GM18868 (cell line): ENCODE data around the gene ZNF837.
A peak's percentile ranks its signal among the peaks of the same experiment; 100 is the strongest.

Source experiments
- ATAC-seq: cut with Tn5 transposase; IDR thresholded peaks from one replicate; pipeline ENCODE4 v1.9.1; 2021; ENCODE audit warnings: mild to moderate bottlenecking, moderate library complexity; ENCODE audit not compliant: unreplicated experiment

Gene ZNF837

DNA sequence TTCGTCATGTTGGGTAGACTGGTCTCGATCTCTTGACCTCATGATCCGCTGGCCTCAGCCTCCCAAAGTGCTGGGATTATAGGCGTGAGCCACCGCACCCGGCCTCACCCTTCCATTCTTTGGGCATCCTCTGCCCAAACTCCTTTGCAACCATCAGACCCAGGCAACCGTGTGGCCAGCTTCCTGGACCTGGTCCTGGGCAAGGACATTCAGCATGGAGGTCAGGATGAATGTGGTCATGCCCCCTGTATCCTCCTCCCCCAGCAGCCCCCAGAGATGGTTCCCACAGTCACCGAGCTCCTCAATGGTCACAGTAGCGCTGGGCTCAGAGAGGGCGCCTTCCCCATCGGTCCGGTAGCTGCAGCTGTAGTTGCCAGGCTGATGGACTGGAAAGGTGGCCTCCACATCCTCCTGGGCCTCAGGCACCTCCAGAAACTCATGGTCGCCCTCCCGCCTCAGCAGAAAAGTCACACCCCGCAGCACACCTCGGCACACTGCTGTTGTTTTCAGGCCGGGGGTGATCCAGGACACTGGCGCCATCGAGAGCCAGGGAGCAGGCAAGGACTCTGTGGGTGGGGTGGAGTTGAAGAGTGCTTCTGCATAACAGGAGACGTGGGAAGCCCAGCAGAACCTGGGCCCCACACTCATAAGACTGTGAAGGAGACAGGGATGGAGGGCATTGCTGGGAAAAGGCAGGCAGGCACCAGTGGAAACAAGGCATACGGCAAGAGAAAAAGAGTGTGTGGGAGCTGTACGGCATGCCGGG, 28.7 kb downstream of the ZNF837 start:
- no peak for ATAC-seq

DNA sequence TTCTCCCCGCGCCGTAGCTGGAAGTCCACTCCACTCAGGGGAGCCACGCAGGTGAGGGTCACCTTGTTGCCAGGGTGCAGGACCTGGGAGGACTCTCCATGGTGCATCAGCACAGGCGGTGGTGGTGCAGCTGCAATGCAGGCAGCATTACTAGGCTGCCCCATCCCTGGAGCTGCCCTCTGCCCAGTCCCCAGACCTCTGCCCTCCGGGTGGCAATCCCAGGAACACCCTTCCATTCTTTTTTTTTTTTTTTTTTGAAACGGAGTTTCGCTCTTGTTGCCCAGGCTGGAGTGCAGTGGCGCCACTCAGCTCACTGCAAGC, 29.3 kb downstream of the ZNF837 start:
- ATAC-seq: no peak

DNA sequence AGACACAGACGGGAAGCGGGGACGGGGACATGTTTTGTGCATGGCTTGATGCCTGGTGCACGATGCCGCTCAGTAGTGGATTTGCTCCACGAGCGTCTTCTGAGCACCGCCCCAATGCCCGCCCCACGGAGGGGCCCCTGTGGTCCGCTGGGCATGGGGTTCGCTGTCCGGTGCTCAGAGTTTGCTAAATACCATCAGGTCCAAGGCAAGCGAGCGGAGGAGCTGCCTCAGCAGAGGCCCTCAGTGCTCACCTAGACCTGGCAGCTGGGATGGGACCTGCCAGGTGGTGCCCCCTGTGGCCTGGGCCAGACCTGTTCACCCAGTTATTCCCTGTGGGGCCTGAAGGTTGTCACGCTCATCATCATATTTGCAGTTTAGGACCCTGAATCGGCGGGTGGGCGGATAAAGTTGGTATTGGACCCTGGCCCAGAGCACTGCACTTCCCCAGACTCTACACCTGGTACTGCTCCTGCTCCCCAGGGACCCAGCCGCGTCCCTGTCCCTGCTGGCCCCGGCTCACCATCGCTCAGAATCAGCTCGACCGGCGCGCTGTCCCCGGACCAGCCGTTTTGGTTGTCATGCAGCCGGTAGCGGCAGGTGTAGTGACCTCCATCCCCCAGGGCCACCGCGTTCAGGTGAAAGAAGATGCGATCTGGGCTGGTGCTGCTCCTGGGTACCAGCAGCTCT, 29.8 kb downstream of the ZNF837 start:
- no peak for ATAC-seq

DNA sequence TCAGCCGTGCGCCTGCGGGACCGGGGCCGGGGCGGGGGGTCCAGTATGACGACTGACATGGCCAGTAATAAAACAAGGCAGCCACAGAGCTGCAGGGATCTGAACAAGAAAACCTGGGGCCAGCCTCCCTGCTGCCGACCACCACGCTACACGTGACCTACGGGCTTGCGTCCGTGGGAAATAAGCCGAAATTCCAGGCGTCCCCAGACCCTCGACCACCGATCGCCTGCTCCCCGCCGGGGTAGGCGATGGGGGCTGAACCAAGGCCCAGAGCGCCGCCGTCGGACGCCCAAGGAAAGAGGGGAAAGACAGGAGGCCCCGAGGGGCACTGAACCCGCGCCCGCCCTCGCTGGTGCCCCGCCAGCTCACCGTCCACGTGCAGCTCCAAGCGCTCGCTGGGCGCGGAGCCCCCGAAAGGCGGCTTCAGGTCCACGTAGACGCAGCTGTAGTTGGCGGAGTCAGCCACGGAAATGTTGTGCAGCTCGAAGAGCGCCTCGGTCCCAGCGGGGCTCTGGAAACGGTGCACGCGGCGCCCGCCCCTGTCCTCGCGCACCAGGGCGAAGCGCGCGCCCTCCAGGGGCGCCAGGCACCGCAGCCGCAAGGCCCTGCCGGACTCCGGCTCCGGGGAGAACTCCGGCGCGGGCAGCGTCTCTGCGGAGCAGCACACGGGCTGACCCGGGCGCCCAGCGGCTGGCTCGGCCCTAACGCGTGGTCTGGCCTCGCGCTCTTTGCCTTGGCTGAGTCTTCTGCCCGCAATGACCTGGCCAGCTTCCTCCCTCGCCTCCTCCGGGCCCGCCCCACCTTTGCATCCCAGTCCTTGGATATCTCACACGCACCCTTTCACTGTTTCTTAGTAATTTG, 30.6 kb downstream of the ZNF837 start:
- ATAC-seq: no peak

DNA sequence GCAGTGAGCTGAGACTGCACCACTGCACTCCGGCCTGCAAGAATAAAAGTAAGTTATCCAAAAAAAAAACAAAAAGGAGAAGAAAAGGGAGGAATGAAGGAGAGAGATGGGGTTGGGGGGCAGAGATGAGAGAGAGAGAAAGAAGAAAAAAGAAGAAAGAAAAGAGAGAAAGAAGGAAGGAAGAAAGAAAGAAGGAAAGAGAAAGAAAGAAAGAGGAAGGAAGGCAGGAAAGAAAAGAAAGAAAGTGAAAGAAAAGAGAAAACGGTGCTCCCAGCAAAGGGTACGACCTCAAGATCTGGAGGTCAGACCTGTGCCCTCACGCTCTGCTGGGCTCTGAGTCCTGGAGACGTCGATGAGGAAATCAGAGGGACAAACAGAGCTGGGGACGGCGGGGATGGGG, 31.2 kb downstream of the ZNF837 start:
- ATAC-seq: no peak

DNA sequence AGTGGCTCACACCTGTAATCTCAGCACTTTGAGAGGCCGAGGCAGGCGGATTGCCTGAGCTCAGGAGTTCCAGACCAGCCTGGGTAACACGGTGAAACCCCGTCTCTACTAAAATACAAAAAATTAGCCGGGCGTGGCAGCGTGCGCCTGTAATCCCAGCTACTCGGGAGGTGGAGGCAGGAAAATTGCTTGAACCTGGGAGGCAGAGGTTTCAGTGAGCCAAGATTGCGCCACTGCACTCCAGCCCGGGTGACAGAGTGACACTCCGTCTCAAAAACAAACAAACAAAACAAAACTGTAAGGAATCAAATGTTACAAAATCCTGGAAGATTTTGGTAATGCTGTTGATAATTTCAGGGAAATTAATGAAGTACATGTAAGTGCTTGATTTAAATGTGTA, 32.8 kb downstream of the ZNF837 start:
- peak; percentile 17 for ATAC-seq

DNA sequence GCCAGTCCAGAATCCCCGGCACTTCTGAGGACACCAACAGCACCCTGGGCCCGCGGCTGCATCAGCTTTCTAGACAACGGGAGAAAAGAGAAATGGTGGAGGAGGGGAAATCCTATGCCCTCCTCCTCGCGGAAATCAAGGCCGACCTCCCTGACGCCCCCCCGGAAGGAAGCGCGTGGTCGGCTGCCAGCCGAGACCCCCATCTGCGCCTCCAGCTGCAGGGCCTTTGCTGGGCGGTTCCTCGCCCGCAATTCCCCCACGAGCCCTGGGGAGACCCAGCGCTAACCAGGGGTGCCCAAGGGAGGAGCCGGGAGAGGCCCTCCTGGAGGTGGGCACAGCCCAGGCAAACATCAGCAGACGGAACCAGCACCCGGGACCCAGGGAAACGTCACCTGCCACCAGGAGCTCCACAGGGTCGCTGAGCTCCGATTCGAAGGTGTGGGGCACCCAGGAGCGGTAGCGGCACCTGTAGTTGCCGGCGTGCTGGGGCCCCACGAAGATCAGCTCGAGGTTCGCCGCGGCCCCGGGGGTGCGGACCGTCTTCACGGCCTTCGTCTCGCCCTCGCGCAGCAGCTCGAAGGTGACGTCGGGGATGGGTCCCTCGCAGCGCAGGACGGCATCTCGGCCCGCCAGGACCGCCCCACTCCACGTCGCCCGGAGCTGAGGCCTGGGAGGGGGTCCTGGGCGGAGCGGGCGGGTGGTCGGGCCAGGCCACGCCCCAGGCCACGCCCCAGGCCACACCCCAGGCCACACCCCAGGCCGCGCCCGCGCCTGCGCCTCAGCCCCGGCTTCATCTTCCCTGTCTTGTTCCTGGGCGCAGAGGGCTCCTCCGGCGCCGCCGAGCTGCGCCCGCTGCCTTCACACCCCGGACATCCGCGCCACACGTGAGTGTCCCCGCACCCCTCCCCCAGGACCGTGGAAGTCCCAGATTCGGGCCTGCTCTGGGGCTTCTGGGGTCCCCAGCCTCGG, 33.6 kb downstream of the ZNF837 start:
- ATAC-seq: peak; percentile 88

DNA sequence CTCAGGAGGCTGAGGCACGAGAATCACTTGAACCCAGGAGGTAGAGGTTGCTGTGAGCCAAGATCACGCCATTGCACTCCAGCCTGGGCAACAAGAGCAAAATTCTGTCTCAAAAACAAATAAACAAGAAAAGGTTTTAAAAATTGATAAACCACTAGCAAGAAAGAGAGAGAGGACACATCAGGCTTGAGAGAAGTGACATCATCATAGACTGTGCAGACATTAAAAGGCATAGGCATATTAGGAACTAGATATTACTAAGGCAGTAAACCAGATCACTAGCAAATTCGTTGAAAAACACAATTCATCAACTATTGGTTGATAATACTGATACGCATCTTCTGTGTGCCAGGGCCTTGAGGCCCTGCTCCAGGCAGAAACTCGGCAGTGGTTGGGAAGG, 35.3 kb downstream of the ZNF837 start:
- ATAC-seq: no peak

DNA sequence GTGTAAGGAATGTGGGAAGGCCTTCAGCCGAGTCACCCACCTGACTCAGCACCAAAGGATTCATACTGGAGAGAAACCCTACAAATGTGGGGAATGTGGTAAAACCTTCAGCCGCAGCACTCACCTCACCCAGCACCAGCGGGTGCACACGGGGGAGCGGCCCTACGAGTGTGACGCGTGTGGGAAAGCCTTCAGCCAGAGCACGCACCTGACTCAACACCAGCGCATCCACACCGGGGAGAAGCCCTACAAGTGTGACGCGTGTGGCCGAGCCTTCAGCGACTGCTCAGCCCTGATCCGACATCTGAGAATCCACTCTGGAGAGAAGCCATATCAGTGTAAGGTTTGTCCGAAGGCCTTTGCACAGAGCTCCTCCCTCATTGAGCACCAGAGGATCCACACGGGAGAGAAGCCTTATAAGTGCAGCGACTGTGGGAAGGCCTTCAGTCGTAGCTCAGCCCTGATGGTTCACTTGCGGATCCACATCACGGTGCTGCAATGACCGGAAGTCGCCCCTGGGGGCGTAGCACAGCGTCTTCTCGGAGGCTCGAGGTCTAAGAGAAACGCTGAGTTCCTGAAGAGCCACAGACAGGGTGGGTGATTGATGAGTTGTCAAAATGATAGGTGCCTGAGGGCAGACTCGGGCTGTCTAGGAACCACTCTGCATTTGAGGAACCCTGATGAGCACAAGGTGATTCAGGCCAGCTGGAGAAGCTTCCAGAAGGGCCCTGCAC, 41.8 kb downstream of the ZNF837 start:
- no peak for ATAC-seq

DNA sequence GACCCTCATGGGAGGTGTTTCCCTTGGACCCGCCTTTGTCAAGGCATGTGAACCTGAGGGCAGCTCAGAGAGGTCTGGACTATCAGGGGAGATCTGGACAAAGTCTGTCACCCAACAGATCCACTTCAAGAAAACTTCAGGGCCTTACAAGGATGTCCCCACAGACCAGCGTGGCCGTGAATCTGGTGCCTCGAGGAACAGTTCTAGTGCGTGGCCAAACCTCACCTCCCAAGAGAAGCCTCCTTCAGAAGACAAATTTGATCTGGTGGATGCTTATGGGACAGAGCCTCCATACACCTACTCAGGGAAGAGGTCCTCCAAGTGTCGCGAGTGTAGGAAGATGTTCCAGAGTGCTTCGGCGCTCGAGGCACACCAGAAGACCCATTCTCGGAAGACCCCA, 42.5 kb downstream of the ZNF837 start:
- ATAC-seq: no peak

DNA sequence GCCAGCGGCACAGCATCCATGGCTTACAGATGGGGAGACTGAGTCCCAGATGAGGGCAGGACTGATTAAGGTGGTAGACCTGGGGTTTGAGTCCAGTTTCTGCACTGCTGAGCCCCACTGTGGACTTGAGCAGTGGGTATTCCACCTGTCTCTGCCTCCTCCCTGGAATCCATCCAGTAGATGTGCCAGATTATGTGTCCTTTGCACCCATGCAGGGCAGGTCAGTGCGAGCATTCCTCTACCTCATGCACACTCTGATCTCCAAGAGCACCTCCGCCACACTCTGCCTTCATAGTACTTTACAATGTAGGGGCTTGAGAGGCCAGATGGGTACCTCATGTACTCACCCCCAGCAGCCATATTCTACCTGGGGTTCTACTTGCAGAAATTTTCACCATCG, 44.0 kb downstream of the ZNF837 start:
- ATAC-seq: no peak

DNA sequence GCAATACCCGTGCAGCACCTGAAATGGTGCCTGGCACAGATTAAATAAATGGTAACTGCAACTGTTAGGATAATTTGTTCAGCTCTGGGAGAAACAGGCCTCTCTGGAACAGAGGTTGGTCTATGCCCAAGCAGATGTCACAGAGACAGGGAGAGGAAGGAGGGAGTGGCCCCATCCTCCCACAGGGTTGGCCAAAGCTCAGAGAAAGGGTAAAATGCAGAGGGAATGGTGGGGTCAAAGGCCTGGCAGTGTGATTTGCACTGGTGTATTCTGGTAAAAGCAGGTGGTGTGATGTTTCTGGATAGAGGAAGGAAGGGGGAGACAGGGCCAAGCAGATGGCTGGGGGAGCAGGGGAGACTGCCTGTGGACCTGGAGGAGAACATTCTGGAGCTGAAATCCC, 44.6 kb downstream of the ZNF837 start:
- ATAC-seq: no peak

DNA sequence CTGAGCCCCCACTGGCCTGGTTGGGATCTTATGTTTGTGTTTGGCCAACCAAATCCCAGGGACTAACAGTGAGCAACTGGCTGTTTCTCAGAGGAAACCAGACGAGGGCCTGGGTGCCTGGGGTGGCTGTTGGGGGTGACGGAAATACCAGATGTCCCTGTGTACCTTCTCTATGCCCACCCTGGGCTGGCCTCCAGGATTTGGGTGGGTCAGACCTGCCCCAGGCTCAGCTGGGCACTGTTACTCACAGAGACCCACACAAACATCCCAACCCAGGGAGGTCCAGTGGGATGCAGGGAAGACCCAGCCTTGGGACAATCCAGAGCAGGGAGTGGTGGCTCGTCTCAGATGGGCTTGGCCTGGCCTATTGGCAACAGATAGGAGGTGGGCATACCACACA, 45.2 kb downstream of the ZNF837 start:
- ATAC-seq: no peak

DNA sequence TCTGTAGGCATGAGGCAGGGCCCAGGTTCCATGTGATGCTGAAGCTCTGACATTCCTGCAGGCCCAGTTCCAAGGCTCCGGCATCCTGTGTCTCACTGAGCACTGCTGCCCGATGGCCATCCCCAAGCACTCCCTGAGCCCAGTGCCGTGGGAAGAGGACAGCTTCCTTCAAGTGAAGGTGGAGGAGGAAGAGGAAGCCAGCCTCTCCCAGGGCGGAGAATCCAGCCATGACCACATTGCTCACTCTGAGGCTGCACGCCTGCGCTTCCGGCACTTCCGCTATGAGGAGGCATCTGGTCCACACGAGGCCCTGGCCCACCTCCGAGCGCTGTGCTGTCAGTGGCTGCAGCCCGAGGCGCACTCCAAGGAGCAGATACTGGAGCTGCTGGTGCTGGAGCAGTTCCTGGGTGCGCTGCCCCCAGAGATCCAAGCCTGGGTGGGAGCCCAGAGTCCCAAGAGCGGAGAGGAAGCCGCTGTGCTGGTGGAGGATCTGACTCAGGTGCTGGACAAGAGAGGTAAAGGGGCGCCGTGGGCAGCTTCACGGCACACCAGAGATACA, 46.1 kb downstream of the ZNF837 start:
- no peak for ATAC-seq

DNA sequence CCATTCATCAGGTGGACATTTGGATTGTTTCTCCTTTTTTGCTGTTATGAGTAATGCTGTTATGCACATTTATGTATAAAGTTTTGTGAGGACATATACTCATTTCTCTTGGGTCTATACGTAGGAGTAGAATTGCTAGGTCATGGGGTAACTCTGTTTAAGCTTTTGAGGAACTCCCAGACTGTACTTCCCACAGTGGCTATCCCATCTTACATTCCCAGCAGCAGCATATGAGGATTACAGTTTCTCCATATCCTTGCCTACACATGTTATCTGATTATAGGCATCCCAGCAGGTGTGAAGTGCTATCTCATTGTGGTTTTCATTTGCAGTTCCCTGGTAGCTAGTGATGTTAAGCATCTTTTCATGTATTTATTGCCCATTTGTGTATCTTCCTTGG, 48.1 kb downstream of the ZNF837 start:
- no peak for ATAC-seq

DNA sequence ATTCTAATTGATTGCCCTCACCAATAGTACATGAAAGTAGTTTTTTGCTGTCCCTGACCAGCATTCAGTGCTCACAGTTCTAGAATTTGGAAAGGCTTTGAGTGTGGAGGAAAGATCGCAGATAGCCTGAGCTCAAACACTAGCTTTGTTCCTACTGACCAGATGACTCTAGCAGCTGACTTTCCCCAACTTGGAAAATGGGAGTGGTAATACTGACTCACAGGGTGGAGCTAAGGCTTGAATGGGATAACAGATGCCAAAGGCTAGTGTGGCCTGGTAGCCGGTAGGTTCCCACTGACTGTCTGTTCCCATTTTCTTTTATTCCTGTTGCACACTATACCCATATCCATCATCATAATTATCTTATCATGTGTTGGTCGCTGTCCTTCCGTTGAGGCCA, 50.4 kb downstream of the ZNF837 start:
- no peak for ATAC-seq

DNA sequence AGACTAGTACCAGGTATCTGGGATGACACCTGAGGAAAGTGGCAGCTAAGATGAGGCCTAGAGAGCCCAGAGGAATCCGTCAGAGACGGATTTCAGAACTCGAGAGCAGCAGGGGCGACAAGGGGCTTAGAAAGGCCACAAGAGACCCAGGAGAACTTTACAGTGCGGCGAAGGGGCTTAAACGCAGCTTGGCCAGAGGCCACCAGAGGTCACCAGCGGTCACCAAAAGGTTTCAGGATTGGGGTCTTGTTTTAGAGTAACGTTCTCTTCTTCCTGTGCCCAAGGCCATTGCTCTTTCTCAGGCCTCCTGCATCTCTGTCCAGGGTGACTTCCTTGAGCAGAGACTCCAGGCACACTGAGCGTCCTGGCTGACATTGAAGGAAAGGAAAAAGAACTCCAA, 51.8 kb downstream of the ZNF837 start:
- no peak for ATAC-seq

DNA sequence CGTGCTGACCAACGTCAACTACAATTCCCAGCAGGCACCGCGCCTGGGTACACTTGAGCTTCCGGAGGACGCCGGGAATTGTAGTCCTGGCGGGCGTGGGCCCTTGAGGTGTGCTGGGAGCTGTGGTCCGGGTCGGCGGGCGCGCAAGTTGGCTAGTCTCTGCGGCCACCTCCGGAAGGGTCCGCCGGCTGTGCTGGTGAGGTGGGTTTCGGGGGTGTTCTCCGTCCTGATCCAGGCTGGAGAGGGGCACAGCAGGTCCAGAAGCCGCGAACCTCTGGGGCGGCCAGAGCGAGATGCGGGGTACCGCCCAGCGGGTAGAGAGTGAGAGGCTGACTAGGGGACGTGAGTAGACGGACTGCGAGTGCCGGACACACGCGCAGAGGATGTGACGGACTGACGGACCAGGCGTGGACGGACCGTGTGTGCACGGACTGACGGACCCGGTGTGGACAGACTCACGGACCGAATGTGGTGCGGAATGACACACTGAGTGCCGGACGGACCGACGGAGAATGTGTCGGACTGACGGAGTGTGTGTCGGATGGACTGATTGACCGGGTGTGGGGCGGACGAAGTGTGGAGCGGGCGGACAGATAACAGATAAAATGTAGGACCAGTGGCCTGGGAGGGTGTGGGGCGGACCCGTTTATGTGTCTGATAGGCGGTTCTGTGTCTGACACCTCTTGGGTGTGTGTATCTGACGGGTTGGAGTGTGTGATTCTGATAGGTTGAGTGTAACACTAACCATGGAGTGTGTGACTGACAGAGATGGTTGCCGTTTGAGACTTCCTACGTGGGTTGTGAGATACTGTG, 53.7 kb downstream of the ZNF837 start, which contains the start of gene ZSCAN22:
ZSCAN22 (plus strand) TSS at position 81 of the 813 bp plus-strand sequence. CDS start 7,809 bp downstream, outside the sequence.
- peak; percentile 90 for ATAC-seq

DNA sequence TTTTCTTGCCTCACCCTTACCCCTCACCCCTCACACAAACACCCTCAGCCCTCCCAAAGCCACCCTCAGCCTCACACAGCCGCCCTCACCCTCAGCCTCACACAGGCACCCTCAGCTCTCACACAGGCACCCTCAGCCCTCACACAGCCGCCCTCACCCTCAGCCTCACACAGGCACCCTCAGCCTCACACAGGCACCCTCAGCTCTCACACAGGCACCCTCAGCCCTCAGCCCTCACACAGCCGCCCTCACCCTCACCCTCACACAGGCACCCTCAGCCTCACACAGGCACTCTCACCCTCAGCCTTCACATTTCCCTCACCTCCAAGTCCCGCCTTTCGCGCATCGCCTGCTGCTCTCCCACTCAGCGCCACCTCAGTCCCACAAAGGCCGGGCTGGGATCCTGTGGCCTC, 54.3 kb downstream of the ZNF837 start:
- peak; percentile 26 for ATAC-seq
